Islet of Langerhans (tissue), 1 donor: ENCODE measurements around the gene ATAD3C.
"Not testable (repeated sequence)": the region's sequence is repeated elsewhere in the genome, so short reads cannot be mapped to it uniquely, and the experiment has no call there.

Source experiments
- FAIRE-seq: peaks from one replicate; lab custom pipeline; 2011; peaks lifted over from hg19 to GRCh38; lab: Jason Lieb, UNC

Gene ATAD3C

GRCh38 chr1:1508775-1509464 is 59.4 kb downstream of the ATAD3C start:
- not testable (repeated sequence) for FAIRE-seq

DNA sequence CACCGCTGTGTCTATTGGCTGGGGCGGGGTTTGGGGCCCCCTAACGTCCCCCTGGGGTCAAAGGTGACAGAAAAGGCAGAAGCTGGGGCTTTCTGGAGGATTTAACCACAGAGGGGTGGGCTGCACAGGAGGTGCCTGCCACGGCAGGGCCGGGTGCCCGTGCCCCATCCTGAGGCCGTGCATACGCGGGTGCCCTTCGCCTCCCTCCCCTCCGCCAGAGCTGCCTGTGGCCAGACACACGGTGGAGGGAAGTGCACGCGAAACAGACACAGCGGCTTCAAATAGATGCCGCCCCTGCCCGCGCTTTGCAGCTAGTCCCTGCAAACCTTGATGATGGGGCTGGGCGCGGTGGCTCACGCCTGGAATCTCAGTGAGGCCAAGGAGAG is 60.0 kb downstream of the ATAD3C start:
- not testable (repeated sequence) for FAIRE-seq

- no peak for FAIRE-seq
Observed at GRCh38 chr1:1510912-1511532, 61.5 kb downstream of the ATAD3C start.

DNA sequence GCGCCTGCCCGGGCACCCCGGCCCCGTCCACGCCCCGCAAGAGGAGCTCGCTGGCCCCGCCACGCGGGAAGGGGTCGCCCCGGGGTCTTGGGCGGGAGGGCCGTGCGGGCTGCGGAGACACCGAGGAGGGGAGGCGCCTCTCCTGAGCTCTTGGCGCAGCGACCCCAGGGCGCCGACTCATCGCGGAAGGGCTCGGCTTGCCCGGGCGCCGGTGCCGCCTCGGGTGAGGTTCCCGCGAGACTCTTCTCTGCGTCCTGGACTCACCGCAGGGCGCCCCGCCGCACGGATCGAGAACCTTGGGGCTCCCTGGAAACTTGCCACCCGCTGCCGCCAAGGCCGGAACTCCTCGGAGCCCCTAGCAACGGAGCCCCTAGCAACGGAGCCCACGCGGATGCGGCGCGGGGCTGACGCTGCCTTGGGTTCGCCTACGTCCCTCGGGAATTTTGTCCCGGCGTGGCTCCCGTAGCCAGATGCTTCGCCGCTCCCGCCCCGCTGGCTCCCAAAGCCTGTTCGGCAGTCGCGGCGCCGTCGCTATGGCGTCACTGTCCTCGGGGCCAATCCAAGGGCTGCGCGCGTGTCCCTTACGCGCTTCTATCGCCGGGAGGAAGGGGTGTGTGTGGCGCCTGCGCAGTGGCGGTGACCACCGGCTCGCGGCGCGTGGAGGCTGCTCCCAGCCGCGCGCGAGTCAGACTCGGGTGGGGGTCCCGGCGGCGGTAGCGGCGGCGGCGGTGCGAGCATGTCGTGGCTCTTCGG is 62.2 kb downstream of the ATAD3C start, which contains the start of gene ATAD3A:
ATAD3A (plus strand) TSS at position 630 of the 753 bp plus-strand sequence; CDS start at position 737, 107 bp downstream.
- FAIRE-seq: no peak

- not testable (repeated sequence) for FAIRE-seq
Observed at GRCh38 chr1:1512425-1512824, 62.9 kb downstream of the ATAD3C start.

- not testable (repeated sequence) for FAIRE-seq
Observed at GRCh38 chr1:1513675-1514074, 64.2 kb downstream of the ATAD3C start.

DNA sequence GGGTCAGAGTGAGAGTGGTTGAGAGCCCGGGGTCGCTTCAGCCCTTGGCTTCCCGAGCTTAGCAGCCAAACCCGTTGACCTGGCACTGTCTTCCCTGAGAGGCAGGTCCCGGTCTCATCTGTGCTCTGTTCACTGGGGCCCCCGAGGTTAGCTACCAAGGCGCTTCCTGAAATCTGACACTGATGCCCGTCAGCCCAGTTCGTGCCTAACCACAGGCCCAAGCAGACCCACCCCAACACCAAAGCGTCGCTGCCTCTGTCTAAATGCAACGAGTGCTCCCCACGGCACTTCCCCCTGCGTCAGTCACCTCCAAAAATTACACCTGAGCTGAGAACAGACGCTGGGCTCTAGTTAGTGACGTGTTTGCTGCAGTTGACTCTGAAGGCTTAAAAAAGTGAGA is 64.9 kb downstream of the ATAD3C start:
- not testable (repeated sequence) for FAIRE-seq

GRCh38 chr1:1516923-1517322 is 67.4 kb downstream of the ATAD3C start:
- FAIRE-seq: not testable (repeated sequence)

DNA sequence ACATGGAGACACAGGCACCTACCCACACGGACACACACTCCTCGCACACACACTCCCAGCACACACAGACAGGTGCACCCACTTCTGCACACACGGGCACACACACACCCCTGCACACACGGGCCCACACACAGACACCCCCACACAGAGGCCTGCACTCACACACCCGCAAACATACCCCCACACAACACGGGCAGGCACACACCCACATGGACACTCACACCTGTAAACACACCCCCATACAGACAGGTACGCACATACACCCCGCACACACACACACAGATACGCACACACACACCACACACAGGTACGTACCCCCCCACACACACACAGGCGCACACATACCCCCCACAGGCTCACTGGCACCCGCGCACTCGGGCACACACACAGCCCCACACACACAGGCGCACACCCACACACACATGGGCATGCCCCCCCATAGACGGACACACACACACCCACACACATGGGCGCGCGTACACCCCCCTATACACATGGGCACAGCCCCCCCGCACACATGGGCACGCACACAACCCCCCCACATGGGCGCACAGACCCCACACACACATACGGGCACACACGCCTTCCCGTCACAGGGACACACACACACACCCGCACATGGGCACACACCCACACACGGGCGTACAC is 68.6 kb downstream of the ATAD3C start:
- no peak for FAIRE-seq

- not testable (repeated sequence) for FAIRE-seq
Observed at GRCh38 chr1:1518621-1519007, 69.1 kb downstream of the ATAD3C start.
